ENCODE results near the gene CLINT1.

Gene CLINT1

DNA sequence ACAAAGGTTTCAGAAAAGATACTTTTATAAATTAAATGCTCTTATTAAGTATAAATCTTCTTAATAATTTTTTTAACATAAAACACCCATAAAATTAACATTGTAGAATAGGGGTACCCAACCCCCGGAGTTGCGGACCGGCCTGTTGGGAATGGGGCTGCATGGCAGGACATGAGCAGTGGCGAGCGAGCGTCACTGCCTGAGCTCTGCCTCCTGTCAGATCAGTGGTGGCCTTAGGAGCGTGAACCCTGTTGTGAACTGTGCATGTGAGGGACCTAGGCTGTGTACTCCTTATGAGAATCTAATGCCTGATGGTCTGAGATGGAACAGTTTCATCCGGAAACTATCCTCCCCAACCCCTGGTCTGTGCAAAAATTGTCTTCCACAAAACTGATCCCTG, 35.3 kb downstream of the CLINT1 start:
- FAIRE-seq (no peak), DNase-seq (ENCODE audit: extremely low spot score, insufficient read length, low read depth) (no peak)

DNA sequence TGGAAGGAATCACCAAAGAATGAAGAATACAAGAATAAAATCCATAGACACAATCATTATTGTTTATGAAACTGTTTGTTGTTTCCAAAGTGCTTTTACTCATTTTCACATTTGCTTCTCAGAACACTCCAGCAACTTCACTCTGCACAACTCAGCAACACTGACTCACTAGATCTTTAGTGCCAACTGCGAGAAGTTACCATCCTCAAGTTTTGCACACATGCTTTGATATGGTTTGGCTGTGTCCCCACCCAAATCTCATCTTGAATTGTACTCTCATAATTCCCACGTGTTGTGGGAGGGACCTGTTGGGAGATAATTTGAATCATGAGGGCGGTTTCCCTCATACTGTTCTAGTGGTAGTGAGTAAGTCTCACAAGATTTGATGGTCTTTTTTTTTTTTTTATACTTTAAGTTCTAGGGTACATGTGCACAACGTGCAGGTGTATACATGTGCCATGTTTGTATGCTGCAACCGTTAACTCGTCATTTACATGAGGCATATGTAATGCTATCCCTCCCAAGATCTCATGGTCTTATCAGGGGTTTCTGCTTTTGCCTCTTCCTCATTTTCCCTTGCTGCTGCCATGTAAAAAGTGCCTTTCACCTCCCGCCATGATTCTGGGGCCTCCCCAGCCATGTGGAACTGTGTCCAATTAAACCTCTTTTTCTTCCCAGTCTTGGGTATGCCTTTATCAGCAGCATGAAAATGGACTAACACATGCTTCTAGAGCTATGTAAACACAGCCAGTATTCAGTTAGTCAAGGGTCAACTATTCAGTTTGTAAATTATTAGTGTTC, 36.9 kb downstream of the CLINT1 start:
- no peak for DNase-seq (ENCODE audit: extremely low spot score, insufficient read length, low read depth)
- FAIRE-seq, result no peak

DNA sequence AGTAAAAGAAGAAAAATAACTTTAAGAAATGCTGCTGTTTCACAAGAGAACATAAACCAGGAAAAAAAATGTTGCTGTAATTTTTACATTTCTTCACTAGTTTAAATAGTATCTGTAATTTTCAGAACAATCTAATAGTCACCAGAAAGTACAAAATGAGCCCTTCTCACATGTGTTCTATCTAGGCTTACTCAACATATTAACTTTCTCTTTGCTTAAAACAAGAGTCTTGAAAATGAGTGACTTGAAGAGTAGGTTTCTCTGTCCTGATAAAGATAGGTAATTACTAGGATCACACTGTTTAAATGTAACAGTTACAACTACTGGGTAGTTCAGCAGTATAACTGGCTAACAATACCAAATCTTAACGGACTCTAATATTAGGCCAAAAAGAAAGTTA, 37.5 kb downstream of the CLINT1 start:
- FAIRE-seq (no peak), DNase-seq (ENCODE audit: extremely low spot score, insufficient read length, low read depth) (no peak)

DNA sequence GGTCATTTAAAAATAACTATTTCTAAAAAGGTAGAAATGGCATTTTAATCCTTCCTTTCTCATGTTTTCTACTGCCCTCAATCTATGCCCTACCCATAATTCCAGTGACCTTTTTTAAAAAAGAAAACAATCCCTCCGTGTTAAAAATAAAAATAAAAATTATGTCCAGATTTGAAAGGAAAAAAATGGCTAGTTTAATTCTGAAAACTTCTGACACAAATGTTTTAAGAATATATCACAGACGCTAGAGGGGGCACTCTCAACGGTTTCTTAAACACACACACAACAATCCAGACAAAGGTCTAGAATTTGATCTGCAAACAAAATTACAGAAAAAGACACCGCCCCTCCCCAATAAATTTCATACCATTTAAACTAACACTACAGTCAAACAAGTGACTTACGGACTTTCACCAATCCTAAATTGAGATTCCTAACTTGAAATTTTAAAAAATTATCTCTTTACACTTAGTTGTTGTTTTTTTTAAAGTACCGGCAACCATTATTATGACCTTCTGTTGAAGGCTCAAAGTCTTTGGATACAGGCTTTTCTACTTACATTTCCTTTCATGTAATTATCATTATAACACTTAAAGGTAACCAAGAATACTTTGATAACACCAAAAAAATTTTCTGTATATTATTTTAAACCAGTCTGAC, 38.2 kb downstream of the CLINT1 start:
- FAIRE-seq, result peak; percentile 31
- DNase-seq (ENCODE audit: extremely low spot score, insufficient read length, low read depth), result no peak

DNA sequence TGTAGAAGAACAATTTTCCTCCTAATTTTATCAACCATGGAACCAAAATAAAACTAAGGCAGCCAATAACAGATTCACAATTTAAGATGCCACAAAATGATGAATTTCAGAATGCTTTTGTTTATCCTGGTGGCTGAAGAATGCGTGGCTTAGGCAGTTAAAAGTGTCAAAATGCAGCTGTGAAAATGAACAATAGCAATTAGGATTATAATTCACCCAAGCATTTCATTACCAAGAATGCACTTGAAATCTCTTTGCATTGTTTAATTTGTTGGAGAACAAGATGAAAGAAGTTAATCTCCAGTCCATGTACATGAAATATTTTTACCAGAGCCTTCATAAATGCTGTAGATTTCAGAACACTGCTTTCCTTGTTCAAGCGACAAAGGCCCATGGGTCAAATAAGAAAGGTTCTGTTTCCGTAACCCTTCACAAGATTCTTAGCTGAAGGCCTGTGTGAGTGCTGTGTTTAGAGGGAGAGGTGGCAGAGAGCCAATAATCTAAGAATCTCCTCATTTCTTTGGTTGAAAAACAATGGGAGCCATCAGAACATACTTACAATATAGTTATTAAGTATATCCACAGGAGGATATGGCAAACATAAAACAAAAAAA, 39.3 kb downstream of the CLINT1 start:
- DNase-seq (ENCODE audit: extremely low spot score, insufficient read length, low read depth) (no peak), FAIRE-seq (no peak)

DNA sequence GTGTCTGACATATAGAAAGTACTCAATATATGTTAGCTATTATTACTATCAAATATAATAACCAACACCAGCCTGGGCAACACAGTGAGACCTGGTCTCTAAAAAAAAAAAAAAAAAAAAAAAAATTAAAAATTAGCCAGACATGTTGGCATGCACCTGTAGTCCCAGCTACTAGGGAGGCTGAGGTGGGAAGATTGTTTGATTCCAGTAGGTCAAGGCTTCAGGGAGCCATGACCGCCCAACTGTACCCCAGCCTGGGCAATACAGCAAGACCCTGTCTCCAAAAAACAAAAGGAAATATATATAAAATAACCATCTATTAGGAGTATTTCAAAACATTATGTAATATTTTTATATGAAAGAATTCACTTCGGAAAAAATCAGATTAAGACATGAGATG, 40.6 kb downstream of the CLINT1 start:
- DNase-seq (ENCODE audit: extremely low spot score, insufficient read length, low read depth) (no peak), FAIRE-seq (no peak)

DNA sequence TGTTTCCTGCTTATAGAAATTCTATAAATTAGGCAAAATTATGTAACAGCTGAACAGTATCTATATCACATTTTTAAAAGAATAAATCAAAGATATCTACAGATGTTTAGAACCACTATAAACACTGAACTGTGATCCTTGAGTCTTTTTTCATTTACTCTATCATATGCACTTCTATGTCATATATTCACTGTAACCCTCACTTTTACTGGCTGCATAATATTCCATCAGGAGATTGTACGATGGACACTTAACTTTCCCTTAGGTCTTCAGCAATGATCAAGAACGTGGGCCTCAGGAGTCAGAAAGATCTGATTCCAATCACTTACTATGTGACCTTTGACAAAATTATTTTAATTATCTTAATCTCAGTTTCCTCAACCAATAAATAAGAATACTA, 41.0 kb downstream of the CLINT1 start:
- FAIRE-seq (no peak), DNase-seq (ENCODE audit: extremely low spot score, insufficient read length, low read depth) (no peak)

DNA sequence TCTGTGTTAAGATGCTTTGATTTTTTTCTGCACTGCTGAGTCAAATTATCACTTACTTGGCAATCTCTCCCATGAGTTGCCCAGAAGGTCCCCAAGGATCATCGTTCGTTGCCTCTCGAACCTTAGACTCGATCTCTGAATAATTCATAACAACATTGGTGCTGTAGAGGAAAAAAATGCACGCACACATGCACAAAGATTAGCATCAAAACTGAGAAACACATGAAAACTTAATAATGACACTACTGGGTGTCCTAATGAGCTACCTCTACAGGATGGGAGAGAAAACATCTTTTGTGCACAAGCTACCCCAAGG, 41.6 kb downstream of the CLINT1 start:
- FAIRE-seq (peak; percentile 9), DNase-seq (ENCODE audit: extremely low spot score, insufficient read length, low read depth) (no peak)

DNA sequence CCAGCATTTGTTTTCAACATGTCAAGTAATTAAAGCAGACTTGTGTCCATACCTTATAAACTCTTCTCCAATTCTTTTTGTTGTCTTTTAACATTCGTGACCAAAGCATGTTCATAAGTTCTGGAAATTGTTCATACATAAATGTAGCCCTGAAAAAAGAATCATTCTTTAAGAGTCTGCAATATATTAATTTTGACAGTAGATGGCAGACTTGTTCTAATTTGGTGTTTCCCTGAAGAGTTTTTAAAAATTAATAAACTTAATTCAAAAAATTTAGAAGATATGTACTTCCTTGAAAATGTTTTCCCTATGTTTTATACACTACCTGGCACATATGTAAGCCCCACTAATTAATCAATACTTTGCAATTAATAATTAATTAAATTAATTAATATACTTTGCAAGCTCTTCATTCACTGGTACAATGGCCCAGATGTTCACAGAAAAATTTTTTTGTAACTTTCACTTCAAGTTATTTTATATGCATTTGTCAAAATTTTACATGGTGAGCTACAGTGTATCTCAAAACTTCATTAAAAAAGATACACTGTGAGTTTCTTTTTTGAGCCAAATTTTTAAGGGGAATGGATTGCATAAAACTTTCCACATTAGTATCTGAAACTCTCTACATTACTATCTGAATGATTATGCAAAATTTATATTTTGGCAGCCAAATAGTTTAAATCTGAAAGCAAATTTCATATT, 42.1 kb downstream of the CLINT1 start:
- no peak for DNase-seq (ENCODE audit: extremely low spot score, insufficient read length, low read depth)
- peak; percentile 62 for FAIRE-seq

DNA sequence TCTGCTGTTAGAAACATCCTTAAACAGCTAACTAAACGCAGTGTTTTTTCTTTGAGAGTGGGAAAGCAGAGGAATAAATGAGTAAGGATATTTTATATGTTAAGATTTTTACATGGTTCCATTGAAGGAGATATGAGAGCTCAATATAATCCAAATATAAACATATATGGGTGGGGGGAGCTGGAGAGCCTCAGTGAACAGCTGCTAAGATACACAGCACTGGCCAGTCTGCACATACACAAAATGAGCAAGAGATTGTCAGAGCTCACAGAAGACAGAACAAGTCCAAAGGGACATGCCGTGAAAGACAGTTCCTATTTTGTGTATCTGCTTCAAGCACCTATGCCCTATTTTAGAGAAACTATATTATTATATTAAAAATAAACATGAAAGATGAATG, 46.9 kb downstream of the CLINT1 start:
- FAIRE-seq, result no peak
- no peak for DNase-seq (ENCODE audit: extremely low spot score, insufficient read length, low read depth)

DNA sequence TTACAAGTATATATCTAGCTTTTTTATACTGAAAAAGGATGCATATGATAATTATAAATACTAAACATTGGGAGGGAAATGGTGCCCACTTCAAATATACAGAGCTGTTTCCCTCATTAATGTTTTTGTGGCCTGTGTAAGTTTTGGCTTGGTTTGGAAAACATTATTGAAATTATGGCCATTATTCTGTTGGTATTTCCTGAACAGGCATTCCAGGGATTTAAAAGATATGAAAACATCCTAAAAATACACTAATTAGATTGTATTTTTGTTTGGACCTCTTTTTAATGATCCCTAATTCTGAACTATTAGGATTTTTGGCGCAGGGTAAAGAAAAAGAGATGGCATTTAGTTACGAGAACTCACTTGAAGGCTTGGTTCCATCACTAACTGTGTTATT, 50.9 kb downstream of the CLINT1 start:
- no peak for FAIRE-seq
- no peak for DNase-seq (ENCODE audit: extremely low spot score, insufficient read length, low read depth)

DNA sequence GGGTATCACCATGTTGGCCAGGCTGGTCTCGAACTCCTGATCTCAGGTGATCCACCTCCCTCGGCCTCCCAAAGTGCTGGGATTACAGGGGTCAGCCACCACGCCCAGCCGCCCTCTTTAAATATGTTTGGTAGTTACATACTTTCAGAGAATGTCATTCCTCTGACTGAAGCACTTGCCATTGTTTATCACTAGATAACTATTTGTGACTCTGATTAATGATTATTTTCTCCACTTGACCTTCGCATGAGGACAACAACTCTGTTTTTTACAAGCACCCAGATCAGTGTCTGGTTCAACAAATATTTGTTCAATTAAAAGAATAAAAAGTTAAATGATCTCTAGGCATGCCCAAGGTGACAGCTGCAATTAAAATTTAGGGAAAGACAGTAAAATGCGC, 56.2 kb downstream of the CLINT1 start:
- FAIRE-seq, result no peak
- no peak for DNase-seq (ENCODE audit: extremely low spot score, insufficient read length, low read depth)

DNA sequence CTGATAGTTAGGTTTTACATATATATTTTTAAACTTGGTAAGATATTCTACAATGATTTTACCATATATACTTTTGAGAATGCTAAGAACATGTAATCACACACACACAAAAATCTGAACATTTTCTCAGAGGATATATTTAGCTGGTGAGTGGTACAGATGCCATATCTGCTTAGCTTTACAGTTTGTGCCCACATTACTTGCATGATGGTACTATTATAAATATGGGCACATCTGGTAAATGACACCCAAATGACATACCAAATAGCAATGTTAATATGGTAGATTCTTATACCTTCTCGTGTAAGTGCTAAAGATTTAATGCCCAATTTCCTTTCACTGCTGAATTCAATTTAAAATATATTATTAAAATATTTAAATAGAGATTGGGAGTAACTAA, 58.8 kb downstream of the CLINT1 start:
- FAIRE-seq, result no peak
- no peak for DNase-seq (ENCODE audit: extremely low spot score, insufficient read length, low read depth)

DNA sequence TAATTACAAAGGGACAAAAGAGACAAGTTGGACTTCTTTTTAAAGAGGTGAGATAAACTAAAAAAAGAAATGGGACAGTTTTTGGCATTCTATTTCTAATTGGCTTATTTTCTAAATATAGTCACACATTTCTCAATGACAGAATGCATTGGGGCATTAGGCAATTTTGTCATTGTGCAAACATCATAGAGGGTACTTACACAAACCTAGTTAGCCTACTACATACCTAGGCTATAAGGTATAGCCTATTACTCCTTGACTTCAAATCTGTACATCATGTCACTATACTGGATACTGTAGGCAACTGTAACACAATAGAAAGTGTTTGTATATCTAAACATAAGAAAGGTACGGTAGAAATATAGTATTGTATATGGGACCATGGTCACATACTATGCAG, 59.4 kb downstream of the CLINT1 start:
- no peak for FAIRE-seq
- no peak for DNase-seq (ENCODE audit: extremely low spot score, insufficient read length, low read depth)

DNA sequence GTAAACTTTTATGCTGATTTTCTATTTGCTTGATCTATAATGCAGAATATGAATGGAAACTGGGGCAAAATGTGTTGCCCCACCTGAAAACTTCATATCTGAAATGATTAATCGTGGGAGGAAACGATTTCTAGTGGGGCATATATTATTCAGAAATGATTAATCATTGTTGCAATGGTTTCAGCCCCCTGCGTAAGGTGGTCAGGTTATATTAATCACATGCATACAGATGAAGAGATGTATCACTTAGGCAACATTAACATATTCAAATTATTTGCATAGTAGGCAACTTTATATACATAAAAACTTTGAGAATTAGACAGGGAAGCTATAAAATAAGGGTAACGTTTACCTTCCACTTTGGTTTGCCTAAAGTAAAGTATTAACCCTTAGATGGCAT, 65.6 kb downstream of the CLINT1 start:
- DNase-seq (ENCODE audit: extremely low spot score, insufficient read length, low read depth) (no peak), FAIRE-seq (peak; percentile 5)

DNA sequence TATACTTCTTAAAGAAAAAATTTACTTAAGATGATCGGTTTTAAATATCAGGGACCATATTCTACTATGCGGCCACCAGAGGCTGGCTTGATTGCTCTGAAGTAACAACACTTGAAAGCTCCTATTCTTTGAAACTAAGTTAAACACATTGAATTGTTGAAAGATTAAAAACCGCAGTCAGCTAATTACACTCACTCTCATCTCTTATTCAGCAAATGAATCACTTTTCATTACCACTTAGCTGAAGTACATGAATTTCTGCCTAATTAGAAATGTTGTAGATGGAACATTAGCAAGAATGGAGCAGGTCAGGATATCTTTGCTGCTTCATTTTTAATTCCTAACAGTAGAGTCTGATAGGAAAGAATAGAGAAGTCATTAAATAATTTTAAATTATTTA, 73.1 kb downstream of the CLINT1 start:
- FAIRE-seq (no peak), DNase-seq (ENCODE audit: extremely low spot score, insufficient read length, low read depth) (no peak)

DNA sequence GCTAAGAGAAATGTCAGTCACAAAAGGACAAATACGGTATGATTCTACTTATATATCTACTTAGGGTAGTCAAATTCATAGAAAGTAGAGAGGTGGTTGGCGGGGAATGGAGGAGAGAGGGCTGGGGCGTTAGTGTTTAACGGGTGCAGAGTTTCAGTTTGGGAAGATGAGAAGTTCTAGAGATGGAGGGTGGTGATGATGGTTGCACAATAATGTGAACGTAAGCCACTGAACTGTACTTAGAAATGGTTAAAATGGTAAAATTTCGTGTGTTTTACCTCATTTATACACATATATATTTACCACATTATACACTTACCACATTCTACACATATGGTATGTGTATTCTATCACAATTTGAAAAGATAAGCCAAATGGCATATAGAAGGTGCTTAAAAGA, 79.7 kb downstream of the CLINT1 start:
- no peak for DNase-seq (ENCODE audit: extremely low spot score, insufficient read length, low read depth)
- no peak for FAIRE-seq

DNA sequence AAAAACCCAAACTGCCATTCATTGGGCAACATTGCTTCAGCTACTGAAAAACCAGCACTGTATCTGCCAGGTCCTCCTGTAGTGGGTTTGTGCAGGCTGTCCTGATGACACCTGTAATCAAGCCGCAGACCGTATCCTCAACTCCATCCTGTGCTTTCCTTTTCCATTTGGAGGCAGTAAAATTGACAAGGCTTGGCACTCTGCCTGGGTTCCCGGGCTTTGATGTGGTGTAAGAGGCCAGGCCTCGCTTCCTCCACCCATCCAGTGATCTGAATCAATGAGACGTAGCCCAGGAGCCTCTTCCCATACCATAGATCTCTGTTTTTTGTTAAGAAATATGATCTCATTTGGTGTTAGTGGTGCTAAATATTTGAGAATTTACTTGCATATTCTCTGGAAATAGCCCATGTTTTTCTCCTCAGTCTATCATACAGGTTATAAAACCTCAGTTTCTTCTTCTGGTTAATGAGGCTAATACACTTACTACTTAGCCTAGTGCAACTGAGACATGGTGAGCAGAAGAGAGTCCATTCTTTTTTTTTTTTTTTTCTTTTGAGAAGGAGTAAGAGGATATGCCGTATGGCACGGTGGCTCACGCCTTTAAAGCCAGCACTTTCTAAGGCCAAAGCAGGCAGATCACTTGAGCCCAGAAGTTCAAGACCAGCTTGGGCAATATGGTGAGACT, 80.7 kb downstream of the CLINT1 start:
- DNase-seq (ENCODE audit: extremely low spot score, insufficient read length, low read depth), result no peak
- no peak for FAIRE-seq

DNA sequence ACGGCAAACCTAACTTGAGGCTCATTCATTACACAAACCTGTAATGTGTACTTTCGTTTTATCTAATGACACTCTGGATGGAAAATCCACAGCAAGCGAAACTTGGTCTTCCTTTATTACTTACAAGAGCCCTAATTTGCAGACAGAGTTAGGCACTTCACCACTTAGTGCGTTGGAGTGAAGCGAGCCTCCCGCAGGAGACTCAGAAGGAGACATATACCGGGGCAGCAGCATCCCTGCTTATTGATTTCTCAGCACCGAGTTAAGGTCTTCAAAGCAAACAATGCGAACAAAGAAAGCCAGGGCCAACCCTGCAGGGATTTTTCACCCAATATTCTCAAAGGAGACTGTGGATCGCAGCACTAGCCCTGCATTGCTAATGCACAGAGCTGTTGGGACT, 86.8 kb downstream of the CLINT1 start:
- FAIRE-seq (no peak), DNase-seq (ENCODE audit: extremely low spot score, insufficient read length, low read depth) (no peak)

DNA sequence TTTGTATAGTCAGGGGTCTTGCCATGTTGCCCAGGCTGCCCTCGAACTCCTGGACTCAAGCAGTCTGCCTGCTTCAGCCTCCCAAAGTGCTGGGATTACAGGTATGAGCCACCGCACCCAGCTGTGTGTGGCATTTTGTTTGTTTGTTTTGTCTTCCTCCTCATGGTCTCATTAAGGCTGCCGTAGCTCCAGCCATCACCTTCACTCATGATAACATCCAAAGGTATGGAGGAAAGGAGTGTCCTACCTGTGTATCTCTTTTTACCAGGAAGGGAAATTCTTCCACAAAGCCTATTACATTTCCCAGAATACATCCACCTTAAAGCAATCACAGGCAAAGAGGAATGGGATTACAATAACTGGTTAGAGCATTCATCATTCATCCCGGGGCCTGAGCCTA, 88.3 kb downstream of the CLINT1 start:
- DNase-seq (ENCODE audit: extremely low spot score, insufficient read length, low read depth), result no peak
- FAIRE-seq, result no peak

DNA sequence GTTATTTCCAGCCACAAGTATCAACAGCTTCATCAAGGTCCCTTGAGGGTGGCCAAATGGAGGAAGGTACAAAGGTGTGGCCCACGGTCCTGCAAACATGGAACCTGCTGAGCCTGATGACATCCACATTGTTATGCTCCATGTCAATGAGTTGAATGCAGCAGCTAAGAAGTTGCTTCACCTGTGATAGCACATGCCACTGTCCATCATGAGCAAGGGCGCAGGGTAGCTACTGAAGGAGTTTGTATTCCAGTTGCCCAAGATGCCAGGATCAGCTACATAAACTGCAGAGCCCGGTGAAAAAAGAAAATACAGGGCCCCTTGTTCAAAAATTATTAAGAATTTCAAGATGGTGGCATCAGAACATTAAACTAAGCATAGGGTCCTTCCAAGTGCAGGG, 91.3 kb downstream of the CLINT1 start:
- FAIRE-seq, result no peak

More for the DNA sequence above, 91.3 kb downstream of the CLINT1 start:
- no peak for DNase-seq (ENCODE audit: extremely low spot score, insufficient read length, low read depth)
